Neural progenitor cell (in vitro differentiated cells): ENCODE measurements around the gene SFI1.

ENCODE experiments used
- EZH2 ChIP-seq: fragments of 200-600 bp; sonication (generic); IDR thresholded peaks from 2 replicates; pipeline ENCODE4 v1.6.1; 2017; ENCODE audit warnings: antibody characterized with exemption, mild to moderate bottlenecking, moderate library complexity
- EZH2phosphoT487 ChIP-seq: fragments of 200-600 bp; sonication (generic); IDR thresholded peaks from 2 replicates; pipeline ENCODE4 v1.6.1; 2017; ENCODE audit warnings: antibody characterized with exemption
- TF ChIP-seq, protein P1 (sequence below): fragments of 200-600 bp; sonication (generic); IDR thresholded peaks from 2 replicates; pipeline ENCODE4 v1.5.1; 2017; ENCODE audit warnings: antibody characterized with exemption, mild to moderate bottlenecking

DNA sequence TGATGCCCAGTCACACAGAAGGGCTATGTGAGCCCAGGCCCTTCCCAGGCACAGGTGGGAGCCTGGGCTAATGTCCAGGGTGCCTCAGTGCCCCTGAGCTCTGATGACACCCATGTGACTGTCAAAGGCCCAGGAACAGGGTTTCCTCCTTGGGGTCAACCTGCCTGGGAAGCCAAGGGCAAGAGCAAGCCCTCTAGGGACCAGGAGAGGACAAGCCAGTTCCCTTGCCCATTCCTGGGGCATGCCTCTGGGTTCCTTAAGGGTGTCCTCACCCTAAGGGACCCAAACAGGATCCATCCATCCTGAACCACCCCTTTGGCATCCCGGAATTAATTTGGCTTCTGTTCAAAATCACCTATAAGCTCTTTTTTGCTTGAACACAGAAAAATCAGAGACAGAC lies 126.6 kb downstream of the SFI1 start:
- TF ChIP-seq, protein P1, sequence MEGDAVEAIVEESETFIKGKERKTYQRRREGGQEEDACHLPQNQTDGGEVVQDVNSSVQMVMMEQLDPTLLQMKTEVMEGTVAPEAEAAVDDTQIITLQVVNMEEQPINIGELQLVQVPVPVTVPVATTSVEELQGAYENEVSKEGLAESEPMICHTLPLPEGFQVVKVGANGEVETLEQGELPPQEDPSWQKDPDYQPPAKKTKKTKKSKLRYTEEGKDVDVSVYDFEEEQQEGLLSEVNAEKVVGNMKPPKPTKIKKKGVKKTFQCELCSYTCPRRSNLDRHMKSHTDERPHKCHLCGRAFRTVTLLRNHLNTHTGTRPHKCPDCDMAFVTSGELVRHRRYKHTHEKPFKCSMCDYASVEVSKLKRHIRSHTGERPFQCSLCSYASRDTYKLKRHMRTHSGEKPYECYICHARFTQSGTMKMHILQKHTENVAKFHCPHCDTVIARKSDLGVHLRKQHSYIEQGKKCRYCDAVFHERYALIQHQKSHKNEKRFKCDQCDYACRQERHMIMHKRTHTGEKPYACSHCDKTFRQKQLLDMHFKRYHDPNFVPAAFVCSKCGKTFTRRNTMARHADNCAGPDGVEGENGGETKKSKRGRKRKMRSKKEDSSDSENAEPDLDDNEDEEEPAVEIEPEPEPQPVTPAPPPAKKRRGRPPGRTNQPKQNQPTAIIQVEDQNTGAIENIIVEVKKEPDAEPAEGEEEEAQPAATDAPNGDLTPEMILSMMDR = no peak
- TF ChIP-seq EZH2phosphoT487 = no peak
- no peak for TF ChIP-seq EZH2
